Retinal pigment epithelial cell (primary cell): ENCODE results near the gene RYR2.

Experiments used
- DNase-seq: peaks from one replicate; pipeline ENCODE4 v3.0.0-alpha.2; 2010; ENCODE audit warnings: low read depth
- H3K4me3 ChIP-seq: 2 replicates; pipeline ENCODE4 v1.5.1; 2011; ENCODE audit warnings: mild to moderate bottlenecking, low read length, control low read depth, moderate library complexity
- CTCF ChIP-seq: conservative IDR thresholded peaks from 2 replicates; pipeline ENCODE4 v1.5.1; 2011; ENCODE audit warnings: low read depth, low read length, control low read depth, inconsistent platforms

RYR2 gene

DNA sequence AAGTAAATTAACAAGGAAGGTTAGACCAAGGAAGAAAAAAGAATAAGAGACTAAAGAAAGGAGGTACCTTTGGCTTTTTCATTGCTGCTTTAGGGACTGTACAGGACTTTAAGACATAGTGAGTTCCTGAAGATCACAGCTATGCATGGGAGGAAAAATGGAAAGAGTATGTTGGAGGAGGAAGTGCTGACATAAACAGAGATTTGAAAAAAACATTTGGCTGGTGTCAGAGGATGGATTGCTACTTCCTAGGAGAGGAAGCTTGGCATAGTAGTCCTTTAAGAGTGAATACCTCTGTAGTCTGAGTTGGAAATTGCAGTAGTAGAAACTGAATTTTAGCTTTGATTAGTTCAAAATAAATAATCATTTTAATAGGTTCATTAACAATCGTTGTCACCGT, 398.4 kb downstream of the RYR2 start:
- no peak for DNase-seq
- TF ChIP-seq CTCF, result no peak
- no peak overlapping the region for H3K4me3 ChIP-seq

GRCh38 chr1:237444120-237444790, 402.3 kb downstream of the RYR2 start:
- no peak overlapping the region for H3K4me3 ChIP-seq
- no peak for TF ChIP-seq CTCF
- DNase-seq, result no peak

DNA sequence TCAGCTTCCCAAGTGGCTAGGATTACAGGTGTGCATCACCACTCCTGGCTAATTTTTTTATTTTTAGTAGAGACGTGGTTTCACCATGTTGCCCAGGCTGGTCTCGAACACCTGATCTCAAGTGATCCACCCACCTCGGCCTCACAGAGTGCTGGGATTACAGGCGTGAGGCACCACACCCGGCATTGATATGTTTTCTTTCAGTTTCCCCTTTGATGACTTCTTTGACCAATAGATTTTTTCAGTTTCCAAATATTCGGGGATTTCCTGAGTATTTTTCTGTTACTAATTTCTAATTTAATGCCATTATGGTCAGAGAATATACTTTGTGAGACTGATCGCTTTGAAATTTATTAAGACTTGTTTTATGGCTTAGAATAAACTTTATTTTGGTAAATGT, 406.1 kb downstream of the RYR2 start:
- no peak for TF ChIP-seq CTCF
- no peak for DNase-seq
- no peak overlapping the region for H3K4me3 ChIP-seq

GRCh38 chr1:237457573-237457972, 415.6 kb downstream of the RYR2 start:
- no peak overlapping the region for H3K4me3 ChIP-seq
- no peak for TF ChIP-seq CTCF
- no peak for DNase-seq

DNA sequence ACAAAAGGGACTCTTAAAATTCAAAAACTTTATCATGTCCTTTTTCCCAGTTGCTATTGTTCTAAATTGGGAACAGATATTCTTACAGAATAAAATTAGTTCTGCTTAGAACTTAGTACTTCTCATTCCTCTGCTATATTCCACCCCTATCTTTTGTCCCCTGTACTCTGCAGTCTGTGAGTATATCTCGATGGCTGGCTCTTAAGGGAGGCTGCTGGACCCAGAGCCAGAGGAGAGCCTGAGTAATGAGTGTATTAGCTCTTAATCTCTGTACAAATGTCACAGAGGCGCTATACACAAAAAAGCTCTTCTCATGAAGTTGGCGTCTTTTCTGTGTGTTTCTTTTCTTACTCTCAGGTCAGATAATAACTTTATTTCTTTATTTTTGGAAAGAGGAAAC, 425.3 kb downstream of the RYR2 start:
- TF ChIP-seq CTCF, result no peak
- no peak overlapping the region for H3K4me3 ChIP-seq
- DNase-seq, result no peak

DNA sequence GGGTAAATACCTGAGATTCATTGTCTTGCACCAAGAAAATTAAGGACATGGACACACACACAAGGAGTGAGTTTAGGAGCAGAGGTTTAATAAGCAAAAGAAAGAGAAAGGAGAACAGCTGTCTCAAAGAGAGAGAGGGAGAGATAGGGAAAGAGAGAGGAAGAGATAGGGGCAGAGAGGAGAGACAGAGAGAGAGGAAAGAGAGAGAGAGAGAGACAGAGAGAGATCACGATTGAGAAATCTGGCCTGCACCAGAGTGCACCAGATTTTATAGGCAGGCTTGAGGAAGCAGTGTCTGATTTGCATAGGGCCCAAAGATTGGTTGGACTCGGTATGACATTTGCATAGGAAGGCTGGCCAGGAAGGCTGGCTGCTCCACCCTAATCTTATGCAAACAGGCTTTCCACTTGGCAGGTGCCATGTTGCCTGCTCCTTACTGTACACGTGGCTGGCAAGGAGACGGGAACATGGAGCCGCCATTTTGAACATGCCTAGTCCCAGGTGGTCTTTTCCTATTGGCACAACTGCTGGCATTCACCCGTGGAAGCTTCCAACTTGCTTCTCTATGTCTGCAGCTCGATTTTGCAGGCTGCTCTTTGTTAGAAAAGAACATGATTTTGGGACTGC, 428.8 kb downstream of the RYR2 start:
- no peak for TF ChIP-seq CTCF
- no peak for DNase-seq
- no peak overlapping the region for H3K4me3 ChIP-seq

- no peak overlapping the region for H3K4me3 ChIP-seq
- DNase-seq, result no peak
- no peak for TF ChIP-seq CTCF
Measured at GRCh38 chr1:237471377-237471776, 429.4 kb downstream of the RYR2 start.
